ENCODE results near the gene CHTF18.
A peak's percentile ranks its signal among the peaks of the same experiment; 100 is the strongest.
"Not testable (repeated sequence)": the region's sequence is repeated elsewhere in the genome, so short reads cannot be mapped to it uniquely, and the experiment has no call there.

The CHTF18 gene

DNA sequence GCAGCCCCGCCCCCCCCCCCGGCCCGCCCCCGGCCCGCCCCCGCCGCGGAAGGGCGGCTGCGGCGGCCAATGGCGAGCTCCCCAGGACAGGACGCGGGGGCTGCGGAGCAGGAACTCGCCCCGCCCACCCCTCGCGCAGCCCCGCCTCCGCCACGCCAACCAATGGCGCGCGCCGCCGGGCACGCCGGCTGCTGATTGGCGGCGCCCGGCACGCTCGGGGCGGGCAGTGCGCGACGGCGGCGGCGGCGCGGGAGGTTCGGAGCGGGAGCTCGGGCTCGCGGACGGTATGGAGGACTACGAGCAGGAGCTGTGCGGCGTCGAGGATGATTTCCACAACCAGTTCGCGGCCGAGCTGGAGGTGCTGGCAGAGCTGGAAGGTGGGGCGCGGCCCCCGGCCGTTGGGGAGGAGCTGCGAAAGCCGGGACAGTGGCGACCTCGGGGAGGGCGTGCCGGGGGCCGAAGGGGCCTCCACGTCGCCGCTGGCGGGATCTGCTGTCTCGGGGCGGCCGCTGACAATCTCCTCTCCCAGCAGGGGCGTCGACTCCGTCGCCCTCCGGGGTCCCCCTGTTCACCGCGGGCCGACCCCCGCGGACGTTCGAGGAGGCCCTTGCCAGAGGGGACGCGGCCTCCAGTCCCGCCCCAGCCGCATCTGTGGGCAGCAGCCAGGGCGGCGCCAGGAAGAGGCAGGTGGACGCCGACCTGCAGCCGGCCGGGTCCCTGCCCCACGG is at the start of gene CHTF18:
CHTF18 (plus strand) TSS at position 222 of the 728 bp plus-strand sequence; CDS start at position 287, 65 bp downstream.
- peak; percentile 94 for DNase-seq

DNA sequence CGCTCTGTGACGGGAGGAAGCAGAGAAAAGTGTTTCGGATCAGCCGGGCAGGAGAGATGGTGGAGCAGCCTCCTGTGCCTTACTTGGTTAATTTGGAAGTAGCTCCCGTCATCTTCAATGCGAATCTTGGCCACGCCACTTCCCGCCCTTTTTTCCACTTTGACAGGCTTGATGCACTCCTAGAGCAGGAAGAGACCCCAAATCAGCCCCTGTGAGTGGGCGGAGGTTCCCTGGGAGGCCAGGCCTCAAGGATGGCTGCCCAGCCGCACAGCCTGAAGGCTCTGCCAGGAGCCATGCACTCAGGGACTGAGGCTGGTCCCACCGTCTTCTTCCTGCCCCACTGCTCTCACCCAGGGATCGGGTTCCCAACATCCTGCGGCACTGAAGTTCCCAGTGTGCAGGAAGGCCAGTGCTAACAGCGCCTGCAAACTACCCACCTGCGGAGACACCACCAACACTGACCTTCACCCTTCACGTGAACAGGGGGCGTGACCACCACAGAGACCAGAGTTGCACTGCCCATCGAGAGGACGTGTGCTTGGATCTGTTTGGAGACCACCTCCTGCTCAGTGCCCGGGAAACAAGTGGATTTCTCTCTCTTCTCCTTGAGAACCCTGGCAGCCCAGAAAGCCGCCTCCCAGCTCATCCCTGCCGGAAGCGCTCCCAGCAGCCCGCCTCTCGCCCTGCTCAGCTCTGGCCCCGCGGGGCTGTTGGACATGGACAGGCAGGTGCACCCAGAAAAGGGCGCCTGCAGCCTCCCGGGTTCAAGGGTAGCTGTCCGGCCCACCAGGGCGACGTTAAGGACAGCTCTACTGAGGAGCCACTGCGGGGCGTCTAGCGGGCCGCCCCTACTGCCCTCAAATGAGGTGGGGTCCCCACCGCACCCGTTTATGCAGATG is 48.6 kb upstream of the CHTF18 start:
- no peak for DNase-seq

DNA sequence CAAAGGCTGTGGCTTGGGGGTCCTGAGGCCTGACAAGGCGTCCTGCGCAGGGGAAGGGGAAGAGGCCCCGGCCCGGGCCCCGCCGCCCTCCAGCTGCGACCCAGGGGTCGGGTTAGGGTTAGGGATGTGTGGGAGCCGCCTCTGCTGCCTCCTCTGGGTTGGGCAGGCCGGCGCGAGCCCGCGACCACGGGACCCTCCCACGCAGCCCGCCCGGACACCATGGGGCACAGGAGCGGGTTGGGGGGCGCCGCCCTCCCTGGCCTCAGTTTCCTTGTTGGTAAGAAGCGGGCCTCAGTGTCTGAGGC is 48.0 kb upstream of the CHTF18 start:
- DNase-seq = no peak

DNA sequence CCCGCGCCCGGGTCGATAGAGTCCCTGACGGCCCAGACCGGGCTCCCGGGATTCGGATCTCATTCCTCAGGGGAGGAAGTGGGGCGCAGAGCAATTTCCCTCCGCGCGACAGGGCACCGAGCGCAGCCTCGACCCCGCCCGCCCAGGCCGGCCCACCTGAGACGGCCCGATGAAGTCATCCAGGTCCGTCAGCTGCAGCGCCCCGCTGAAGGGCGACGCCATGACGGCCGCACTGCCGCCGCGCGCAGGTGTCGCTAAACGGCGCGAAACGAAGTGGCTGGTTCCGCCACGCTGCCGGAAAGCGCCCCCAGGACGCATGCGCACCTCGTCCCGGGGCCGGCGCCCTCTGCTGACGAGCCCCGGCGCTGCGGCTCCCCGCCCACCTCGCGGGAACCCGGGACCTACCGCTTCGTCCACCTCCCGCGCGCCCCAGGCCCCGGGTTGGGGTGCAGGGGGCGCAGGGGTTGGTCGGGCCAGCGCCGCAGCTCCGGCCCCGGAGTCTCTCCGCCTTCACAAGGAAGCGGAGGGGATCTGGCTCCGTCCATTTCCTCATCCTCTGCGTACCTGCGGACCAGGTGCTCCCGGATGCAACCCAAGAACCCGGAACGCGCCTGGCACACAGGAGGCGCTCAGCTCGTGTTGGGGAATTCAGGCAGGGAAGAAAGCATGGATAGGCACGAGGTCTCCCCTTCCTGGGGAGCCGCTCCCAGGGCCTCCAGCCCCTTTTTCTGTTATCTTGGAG is 47.5 kb upstream of the CHTF18 start, which contains the start of gene CIAO3:
CIAO3 (minus strand) TSS at position 234 of the 742 bp plus-strand sequence; CDS start at position 222, 12 bp downstream.
- peak; percentile 92 for DNase-seq

DNA sequence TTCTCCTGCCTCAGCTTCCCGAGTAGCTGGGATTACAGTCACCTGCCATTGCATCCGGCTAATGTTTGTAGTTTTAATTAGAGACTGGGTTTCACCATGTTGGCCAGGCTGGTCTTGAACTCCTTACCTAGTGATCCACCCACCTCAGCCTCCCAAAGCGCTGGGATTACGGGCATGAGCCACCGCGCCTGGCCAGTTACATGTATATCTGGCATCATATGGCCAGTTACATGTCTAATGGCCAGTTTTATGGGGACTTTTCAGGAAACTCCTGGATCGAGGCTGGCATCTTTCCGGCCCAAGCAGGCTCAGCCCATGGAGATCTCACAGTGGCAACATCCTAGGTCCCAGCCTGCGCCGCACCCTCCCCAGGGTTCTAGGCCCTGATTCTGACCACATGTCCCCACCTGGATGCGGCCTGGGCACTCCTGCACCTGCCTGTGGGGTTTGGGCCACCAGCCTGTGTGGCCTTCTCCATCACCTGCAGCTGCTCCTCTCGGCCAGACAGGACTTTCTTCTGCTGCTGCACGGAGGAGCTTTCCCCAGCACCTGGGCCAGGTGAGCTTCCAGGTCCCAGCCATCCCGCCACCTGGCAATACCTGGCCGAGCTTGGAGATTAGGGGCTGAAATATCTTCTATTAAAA is 46.3 kb upstream of the CHTF18 start:
- no peak for DNase-seq

DNA sequence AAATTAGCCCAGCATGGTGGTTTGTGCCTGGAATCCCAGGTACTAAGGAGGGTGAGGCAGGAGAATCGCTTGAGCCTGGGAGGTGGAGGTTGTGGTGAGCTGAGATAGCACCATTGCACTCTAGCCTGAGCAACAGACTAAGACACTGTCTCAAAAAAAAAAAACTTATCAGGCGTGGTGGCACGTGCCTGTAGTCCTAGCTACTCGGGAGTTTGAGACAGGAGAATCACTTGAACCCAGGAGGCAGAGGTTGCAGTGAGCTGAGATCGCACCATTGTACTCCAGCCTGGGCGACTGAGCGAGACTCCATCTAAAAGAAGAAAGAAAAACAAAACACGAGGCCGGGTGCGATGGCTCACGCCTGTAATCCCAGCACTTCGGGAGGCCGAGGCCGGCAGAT is 45.5 kb upstream of the CHTF18 start:
- not testable (repeated sequence) for DNase-seq

DNA sequence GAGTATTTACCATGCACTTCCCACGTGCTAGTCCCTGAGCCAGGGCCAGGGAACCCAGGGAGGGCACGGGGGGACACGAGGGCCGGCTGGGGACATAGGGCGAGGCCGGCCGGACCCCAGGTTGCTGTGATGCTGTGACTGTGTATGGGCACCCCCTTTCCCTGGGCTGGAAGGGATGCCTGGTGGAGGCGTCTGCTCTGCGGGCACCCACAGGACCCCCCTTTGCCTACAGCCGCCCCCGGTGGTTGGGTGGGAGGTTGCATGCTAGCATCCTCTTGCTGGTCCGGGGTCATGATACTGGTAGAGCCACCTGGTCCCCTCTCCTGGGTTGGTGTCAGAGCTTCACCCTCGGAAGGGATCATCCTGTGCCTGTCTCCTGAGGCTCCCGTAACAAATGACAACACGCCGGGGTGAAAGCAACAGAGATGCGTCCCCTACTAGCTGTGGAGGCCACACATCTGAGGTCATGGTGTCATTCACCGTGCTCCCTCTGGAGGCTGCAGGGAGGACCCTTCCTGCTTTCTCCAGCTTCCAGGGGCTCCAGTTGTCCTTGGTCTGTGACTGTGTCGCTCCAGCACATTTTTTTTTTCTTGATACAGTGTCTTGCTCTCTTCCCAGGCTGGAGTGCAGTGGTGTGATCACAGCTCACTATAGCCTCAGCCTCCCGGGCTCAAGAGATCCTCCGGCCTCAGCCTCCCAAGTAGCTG is 44.5 kb upstream of the CHTF18 start:
- no peak for DNase-seq

DNA sequence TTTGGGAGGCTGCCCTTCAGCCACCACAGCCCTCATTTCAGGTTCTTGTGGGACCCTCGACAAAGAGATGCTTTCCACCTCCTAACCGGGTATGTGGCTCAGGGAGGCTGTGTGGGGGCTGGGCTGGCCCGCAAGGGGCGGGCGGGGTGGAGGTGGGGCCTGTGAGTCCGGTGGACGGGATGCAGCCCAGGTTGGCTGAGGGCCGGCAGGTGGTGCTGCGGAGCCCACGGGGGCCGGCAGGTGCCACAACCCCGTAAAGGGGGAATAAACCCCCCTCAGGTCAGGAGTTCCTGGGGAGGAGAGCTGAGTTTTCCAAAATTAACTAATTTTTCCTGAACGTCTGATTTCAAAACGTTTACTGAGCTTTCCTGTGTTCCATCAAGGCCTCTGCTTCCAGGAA is 42.7 kb upstream of the CHTF18 start:
- no peak for DNase-seq

DNA sequence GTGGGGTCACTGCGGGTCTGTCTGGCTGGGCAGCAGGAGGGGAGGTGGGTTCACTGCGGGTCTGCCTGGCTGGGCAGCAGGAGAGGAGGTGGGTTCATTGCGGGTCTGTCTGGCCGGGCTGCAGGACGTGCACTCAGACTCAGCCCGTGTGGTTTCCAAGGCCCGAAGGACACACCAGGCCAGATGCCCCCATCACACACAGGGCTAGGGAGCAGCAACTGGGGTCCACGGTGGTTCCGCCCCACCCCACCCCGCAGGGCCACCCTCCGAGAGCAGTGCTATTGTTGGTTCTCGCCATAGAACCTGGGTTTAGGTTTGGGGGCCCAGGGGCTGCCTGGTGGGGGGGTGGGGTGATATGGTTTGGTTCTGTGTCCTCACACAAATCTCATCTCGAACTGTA is 41.8 kb upstream of the CHTF18 start:
- DNase-seq = no peak

DNA sequence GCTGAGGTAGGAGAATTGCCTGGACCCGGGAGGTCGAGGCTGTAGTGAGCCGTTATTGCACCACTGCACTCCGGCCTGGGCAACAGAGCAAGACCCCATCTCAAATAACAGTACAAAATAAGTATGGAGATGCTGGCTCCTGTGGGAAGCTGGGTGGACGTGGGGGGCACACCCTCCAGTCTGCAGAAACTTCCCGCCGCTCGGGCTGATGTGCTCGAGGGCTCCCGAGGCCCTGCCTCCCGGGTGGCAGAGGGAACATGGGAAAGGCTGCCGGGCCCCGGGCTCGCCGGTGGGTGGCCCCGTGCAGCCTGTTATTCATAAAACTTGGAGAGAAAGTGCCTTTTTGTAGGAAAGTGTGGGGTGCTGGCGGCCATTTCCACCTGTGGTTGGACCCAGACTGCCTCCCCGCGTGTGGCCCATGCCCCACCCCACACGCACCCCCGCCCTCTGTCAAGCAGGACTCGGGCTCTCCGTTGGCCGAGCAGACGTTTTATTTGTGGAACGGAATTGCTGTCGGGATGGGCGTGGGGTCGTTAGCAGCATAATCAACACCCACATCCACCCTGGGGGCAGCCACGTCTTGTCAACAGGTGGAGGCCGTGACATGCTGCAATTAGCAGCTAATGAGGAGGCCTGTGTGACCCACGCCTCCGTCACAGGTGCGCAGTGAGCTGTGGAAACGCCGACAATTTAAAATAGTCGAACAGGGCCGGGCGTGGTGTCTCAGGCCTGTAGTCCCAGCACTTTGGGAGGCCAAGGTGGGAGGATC is 40.3 kb upstream of the CHTF18 start:
- DNase-seq = no peak

DNA sequence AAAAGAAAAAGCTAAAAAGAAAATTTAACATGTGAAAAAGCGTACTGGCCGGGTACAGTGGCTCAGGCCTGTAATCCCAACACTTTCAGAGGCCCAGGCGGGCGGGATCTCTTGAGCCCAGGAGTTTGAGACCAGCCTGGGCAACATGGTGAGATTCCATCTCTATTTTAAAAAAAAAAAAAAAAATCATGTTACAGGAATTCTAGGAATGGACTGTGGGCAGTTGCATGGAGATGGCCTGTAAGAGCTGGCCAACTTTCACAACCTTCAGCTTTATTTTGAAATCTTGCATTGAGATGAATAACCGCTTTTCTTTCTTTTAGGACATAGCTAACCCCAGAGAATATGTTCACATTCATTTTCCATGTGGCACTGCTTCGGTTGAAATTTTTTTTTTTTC is 39.4 kb upstream of the CHTF18 start:
- no peak for DNase-seq

DNA sequence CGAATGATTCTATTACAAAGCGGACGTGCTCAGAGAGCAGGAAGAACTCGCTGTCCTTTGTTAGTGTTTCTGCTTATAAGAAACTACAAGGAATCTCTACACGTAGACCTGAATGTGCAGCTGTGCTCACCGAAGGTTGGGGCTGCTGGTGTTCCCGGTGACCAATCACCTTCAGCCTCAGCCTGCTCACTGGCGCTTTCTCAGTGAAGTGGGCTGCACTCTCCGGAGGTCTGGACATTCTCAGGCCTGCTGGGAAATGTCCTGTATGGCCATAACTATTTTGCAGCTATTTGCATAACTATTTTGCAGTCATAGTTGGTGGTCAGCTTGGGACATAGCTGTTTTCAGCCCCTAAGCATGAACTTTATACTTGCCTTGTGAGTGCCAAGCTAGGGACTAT is 37.9 kb upstream of the CHTF18 start:
- DNase-seq = no peak

DNA sequence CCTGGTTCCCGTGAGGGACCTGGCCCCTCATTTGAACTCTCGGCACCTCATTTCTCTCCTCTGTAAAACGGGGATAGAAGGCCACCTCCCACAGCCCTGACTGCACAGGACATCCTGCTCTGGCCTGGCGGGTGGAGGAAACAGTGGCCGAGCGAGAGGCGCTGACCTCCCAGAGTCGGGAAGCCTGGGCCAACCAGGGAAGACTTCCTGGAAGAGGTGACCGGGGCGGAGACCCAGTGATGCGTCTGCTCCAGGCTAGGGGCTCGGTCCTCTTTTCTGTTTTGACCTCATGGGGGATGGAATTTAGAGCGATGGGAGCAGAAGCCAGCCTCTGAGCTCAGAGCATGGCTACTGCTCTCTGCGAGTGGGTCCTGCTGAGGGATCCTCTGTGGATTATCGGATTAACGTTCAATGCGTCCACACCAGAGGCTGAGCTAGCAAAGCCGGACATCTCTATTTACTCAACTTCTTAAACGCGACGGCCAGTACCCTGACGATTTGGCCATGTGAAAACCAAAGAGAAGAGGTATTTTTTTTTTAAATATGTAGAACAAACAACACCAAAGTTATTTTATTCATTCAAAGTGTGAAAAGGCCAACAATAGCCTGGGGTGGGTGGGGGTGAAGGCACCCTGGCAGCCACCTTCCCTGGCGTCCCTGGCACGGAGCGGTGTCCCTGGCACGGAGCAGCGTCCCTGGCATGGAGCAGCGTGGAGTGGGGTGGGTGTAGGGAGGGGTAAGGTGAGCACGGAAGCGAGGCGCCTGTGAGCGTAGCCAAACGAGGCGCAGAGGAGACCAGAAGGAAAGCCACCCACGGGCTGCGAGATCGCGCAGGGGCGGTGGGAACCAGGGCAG is 37.0 kb upstream of the CHTF18 start:
- DNase-seq = no peak

DNA sequence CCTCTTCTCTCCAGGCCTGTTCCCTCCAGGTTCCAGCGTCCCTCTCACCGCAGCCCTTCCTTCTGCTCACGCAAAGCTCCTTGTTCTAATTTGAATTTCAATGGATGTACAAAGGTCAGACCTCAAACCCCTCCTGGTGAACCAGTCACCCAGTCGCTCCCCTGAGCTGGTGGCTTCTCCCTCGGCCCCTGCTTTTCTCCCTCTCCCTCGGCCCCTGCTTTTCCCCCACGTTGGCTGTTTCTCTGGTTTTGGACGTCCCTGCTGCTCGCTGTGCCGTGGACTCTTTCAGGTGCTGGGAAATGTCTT is 36.5 kb upstream of the CHTF18 start:
- DNase-seq = no peak

DNA sequence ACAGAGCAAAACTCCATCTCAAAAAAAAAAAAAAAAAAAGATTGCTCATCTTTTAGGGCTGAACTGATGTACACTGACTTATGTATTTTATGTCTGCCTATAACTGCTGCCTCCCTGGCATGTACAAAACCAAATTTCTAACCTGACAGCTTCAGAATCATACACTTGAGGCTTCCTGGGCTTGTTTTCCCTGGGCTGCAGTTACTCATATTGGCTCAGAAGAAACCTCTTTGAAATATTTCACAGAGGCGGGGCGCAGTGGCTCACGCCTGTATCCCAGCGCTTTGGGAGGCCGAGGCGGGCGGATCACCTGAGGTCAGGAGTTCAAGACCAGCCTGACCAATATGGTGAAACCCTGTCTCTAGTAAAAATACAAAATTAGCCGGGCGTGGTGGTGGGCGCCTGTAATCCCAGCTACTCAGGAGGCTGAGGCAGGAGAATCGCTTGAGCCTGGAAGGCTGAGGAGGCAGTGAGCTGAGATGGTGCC is 34.3 kb upstream of the CHTF18 start:
- not testable (repeated sequence) for DNase-seq

DNA sequence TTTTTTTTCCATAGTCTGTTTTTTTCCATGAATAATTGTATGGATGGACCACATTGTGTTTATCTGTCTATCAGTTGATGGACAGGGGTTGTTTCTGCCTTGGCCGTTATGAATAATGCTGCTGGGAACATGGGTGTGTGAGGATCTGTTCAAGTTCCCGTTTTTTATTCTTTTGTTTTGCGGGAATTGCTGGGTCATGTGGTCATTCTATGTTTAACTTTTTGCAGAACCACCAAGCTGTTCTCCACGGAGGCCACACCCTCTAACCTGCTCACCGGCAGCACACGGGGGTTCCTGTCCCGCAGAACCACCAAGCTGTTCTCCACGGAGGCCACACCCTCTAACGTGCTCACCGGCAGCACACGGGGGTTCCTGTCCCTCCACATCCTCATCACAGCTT is 33.8 kb upstream of the CHTF18 start:
- DNase-seq = no peak

DNA sequence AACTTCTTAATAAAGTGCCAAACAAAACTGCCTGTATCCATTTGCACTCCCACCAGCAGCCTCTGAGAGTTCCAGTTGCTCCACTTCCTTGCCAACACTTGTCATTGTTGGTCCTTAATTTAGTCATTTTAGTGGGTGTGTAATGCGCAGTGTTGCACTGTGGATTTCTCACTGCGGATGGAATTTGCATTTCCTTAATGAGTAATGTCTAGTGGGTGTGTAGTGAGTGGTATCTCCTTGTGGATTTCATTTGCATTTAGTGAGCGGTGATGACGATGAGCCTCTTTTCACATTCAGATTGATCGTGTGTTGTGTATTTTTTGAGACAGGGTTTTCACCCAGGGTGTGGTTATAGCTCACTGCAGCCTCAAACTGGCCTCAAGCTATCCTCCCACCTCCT is 32.0 kb upstream of the CHTF18 start:
- DNase-seq = no peak

DNA sequence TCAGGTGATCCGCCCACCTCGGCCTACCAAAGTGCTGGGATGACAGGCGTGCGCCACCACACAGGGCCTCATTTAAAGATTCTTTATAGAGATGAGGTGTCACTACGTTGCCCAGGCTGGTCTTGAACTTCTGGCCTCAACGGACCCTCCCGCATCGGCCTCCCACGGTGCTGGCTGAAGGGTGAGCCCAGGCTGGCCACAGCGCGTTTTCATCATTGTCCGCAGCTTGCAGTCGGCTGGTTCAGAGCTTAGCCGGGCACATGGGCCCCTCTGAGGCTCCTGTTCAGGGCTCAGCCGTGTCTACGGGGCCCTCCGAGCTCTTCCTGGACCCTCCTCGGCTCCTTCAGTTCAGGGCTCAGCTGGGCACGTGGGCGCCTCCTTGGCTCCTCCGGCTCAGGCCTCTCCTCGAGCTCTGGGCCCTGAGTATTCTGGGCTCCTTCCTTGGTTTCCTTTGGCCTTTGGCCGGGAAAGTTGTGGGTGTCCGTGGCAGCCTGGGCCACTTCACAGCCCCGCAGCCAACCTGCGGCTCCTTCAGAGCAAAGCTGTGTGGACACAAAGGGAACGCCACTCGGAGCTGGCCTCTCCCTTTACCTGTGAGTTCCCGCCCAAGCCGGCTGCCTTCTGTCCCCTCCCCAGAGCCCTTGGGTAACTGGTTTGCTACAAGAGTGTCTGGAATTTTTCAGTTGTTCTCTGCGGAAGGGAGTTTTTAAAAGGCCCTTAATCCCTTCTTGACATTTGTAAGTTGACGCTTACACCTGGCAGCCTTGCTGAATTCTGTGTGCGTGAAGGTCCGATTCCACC is 29.1 kb upstream of the CHTF18 start:
- DNase-seq = no peak

DNA sequence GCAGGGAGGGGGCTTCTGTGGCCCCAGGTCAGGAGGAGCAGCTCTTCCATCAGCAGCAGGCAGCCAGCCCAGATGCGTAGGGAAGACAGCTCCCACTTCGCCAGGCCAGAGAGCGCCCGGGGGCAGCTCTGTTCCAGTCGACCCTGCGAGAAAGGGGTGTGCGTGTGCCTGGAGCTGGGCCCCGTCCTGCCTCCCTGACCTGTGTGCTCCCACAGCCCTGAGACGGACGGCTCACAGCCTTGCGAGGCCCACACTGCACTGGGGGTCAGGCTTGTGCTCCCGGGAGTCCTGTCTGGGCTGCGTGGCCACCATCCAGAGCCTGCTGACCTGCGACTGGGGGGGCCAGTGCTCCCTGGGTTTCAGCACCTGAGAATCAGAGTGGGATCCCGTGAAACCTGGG is 28.4 kb upstream of the CHTF18 start:
- DNase-seq = no peak
